OCI-LY7 (cell line): ENCODE measurements around the gene EPHA6. TPM values are rescaled to one million over a fixed set of nuclear protein-coding genes. Genes with fewer than 3 reads are reported as not detected.

Source experiments
- BruUV-seq: library from RNA; stranded (reverse); fragments of 400-500 nt; replicated peaks from 2 replicates; lab custom pipeline; 2021; lab: Mats Ljungman, UMichigan
- CTCF ChIA-PET: fragments of 300-600 bp; sonication (Branson Sonifier 250); formaldehyde crosslinking; loops from one replicate; lab custom pipeline; 2022; ENCODE audit warnings: antibody characterized with exemption; ENCODE audit not compliant: unreplicated experiment; lab: Charles Lee
- POLR2A ChIA-PET: fragments of 300-600 bp; sonication (Branson Sonifier 250); formaldehyde crosslinking; loops from one replicate; lab custom pipeline; 2022; ENCODE audit warnings: antibody characterized with exemption; lab: Charles Lee
- DNase-seq: peaks from one replicate; pipeline ENCODE4 v3.0.0-alpha.2; 2015; ENCODE audit warnings: low spot score
- H2AFZ ChIP-seq: fragments of 200-600 bp; sonication (generic), shearing (Covaris generic); 2 replicates; pipeline ENCODE4 v1.6.1; 2014; ENCODE audit warnings: mild to moderate bottlenecking, antibody characterized with exemption, low read length, moderate library complexity
- H3K27ac ChIP-seq: fragments of 200-600 bp; sonication (generic); 2 replicates; pipeline ENCODE4 v1.5.1; 2014; ENCODE audit warnings: mixed run types, low read depth, mild to moderate bottlenecking, moderate library complexity, low read length, inconsistent platforms; ENCODE audit not compliant: poor library complexity, severe bottlenecking
- H3K36me3 ChIP-seq: fragments of 200-600 bp; sonication (generic); 2 replicates; pipeline ENCODE4 v1.6.1; 2014; ENCODE audit warnings: mild to moderate bottlenecking, antibody characterized with exemption, low read length, moderate library complexity, mixed read lengths; ENCODE audit not compliant: insufficient read depth
- H3K4me1 ChIP-seq: fragments of 200-600 bp; sonication (generic); 2 replicates; pipeline ENCODE4 v1.5.1; 2014; ENCODE audit warnings: mild to moderate bottlenecking, low read length; ENCODE audit not compliant: insufficient read depth, poor library complexity, severe bottlenecking
- H3K4me2 ChIP-seq: fragments of 200-600 bp; sonication (generic); 2 replicates; pipeline ENCODE4 v1.6.1; 2014; ENCODE audit warnings: mild to moderate bottlenecking, low read length
- H3K4me3 ChIP-seq: fragments of 200-600 bp; sonication (generic); 2 replicates; pipeline ENCODE4 v1.5.1; 2014; ENCODE audit warnings: mild to moderate bottlenecking, low read depth, low read length; ENCODE audit not compliant: poor library complexity, severe bottlenecking
- H3K79me2 ChIP-seq: fragments of 200-600 bp; sonication (generic); 2 replicates; pipeline ENCODE4 v1.6.1; 2016; ENCODE audit warnings: low read depth, mild to moderate bottlenecking, low read length, moderate library complexity, mixed read lengths; ENCODE audit not compliant: insufficient read depth
- H3K9me2 ChIP-seq: fragments of 200-600 bp; sonication (generic); 2 replicates; pipeline ENCODE4 v1.6.1; 2016; ENCODE audit warnings: mild to moderate bottlenecking, low read length, mixed read lengths; ENCODE audit not compliant: insufficient read depth
- H3K9me3 ChIP-seq: fragments of 200-600 bp; sonication (generic); 2 replicates; pipeline ENCODE4 v1.6.1; 2014; ENCODE audit warnings: mild to moderate bottlenecking, mixed run types, low read length, mixed read lengths
- H4K20me1 ChIP-seq: fragments of 200-600 bp; sonication (generic); 2 replicates; pipeline ENCODE4 v1.6.1; 2014; ENCODE audit warnings: mild to moderate bottlenecking, antibody characterized with exemption, low read length, moderate library complexity, mixed read lengths; ENCODE audit not compliant: insufficient read depth
- EZH2phosphoT487 ChIP-seq: fragments of 200-600 bp; sonication (generic); IDR thresholded peaks from 2 replicates; pipeline ENCODE4 v1.6.1; 2018; ENCODE audit warnings: low read depth, borderline replicate concordance, mild to moderate bottlenecking, mixed run types, antibody characterized with exemption, low read length, moderate library complexity, mixed read lengths
- intact Hi-C: fragments of 100-400 bp; cut with micrococcal nuclease; formaldehyde crosslinking; loops from one replicate; pipeline ENCODE4 v1.10.0; 2022; ENCODE audit not compliant: unreplicated experiment
- total RNA-seq, 2 experiments: library from RNA; depleted of rRNA in 1 of 2; stranded (reverse); fragments of >200 nt in 1 of 2; shearing (Covaris generic) in 1 of 2; gene quantifications; 2 replicates each; pipeline ENCODE4 v1.2.3, GENCODE V29; 2014 to 2022
- TF ChIP-seq, protein P1 (sequence below): fragments of 200-600 bp; sonication (generic); conservative IDR thresholded peaks from 2 replicates; pipeline ENCODE4 v1.5.1; 2014; ENCODE audit warnings: mild to moderate bottlenecking, antibody characterized with exemption, low read length, moderate library complexity, mixed read lengths

Gene EPHA6
- total RNA-seq, 2 experiments from 2014 or later: not detected

DNA sequence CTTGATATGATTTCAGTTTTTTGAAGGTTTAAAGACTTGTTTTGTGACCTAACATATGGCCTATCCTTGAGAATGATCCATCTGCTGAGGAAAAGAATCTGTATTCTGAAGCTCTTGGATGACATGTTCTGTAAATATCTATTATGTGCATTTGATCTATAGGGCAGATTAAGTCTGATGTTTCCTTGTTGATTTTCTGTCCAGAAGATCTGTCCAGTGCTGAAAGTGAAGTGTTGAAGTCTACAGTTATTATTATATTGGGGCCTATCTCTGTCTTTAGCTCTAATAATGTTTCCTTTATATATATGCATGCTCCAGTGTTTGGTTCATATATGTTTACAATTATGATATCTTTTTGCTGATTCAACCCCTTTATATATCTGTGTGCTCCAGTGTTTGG is 362.8 kb downstream of the EPHA6 start:
- CTCF ChIA-PET: no interaction called here

DNA sequence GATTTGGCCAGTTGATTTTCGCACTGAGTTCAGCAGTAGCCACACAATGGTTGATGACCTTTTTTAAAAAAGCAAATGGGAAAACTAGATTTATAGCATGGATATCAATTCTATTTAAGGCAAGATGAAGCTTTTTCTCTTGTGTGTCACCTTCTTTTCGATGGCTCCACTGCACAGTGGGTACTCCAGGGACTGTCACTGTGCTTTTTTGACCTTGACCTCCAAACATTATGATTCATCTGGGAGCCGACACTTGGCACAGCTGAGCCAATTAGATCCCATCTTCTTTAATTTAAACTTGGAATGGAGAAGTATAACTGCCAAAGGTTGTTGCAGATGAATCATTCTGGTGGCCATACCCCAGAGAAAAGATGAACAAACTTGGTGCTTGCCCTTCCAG is 367.3 kb downstream of the EPHA6 start:
- Histone ChIP-seq H3K9me3 (no peaks in the 10 kb centered on the region), H3K4me2 (no peak overlapping the region)
- CTCF ChIA-PET: no interaction called here

More for the DNA sequence above, 362.8 kb downstream of the EPHA6 start:
- H4K20me1 ChIP-seq: no peaks in the 10 kb centered on the region
- H2AFZ ChIP-seq: no peak overlapping the region
- no TSS peak for BruUV-seq
- no peaks in the 10 kb centered on the region for H3K9me3 ChIP-seq
- H3K27ac ChIP-seq: no peak overlapping the region
- TF ChIP-seq, protein P1, sequence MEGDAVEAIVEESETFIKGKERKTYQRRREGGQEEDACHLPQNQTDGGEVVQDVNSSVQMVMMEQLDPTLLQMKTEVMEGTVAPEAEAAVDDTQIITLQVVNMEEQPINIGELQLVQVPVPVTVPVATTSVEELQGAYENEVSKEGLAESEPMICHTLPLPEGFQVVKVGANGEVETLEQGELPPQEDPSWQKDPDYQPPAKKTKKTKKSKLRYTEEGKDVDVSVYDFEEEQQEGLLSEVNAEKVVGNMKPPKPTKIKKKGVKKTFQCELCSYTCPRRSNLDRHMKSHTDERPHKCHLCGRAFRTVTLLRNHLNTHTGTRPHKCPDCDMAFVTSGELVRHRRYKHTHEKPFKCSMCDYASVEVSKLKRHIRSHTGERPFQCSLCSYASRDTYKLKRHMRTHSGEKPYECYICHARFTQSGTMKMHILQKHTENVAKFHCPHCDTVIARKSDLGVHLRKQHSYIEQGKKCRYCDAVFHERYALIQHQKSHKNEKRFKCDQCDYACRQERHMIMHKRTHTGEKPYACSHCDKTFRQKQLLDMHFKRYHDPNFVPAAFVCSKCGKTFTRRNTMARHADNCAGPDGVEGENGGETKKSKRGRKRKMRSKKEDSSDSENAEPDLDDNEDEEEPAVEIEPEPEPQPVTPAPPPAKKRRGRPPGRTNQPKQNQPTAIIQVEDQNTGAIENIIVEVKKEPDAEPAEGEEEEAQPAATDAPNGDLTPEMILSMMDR: no peak
- no peak for TF ChIP-seq EZH2phosphoT487
- no peaks in the 10 kb centered on the region for H3K79me2 ChIP-seq
- no peaks in the 10 kb centered on the region for H3K4me1 ChIP-seq
- no peak for DNase-seq
- intact Hi-C loops: no loop called here
- no peaks in the 10 kb centered on the region for H3K9me2 ChIP-seq
- no peak overlapping the region for H3K4me3 ChIP-seq
- no peak overlapping the region for H3K4me2 ChIP-seq
- POLR2A ChIA-PET: interaction anchor here (0.7 kb wide), 1 partner anchor 31 kb away, joined by 3 read pairs; no protein-coding TSS in a partner anchor
- H3K36me3 ChIP-seq: no peaks in the 10 kb centered on the region

GRCh38 chr3:97187771-97188170 is 373.4 kb downstream of the EPHA6 start:
- Histone ChIP-seq H3K4me2 (no peak overlapping the region), H3K9me2 (no peaks in the 10 kb centered on the region), H3K27ac (no peak overlapping the region), H3K4me3 (no peak overlapping the region), H2AFZ (no peak overlapping the region), H3K4me1 (no peaks in the 10 kb centered on the region), H3K9me3 (no peaks in the 10 kb centered on the region), H3K79me2 (no peaks in the 10 kb centered on the region), H3K36me3 (no peaks in the 10 kb centered on the region), H4K20me1 (no peaks in the 10 kb centered on the region)
- CTCF ChIA-PET: no interaction called here
- intact Hi-C loops: no loop called here
- no peak for TF ChIP-seq EZH2phosphoT487
- POLR2A ChIA-PET: no interaction called here
- no TSS peak for BruUV-seq
- DNase-seq: no peak

More for the DNA sequence above, 367.3 kb downstream of the EPHA6 start:
- H3K4me1 ChIP-seq: no peaks in the 10 kb centered on the region
- H3K36me3 ChIP-seq: no peaks in the 10 kb centered on the region
- H3K4me3 ChIP-seq: no peak overlapping the region
- no peaks in the 10 kb centered on the region for H3K9me2 ChIP-seq
- TF ChIP-seq, protein P1: no peak
- TF ChIP-seq EZH2phosphoT487: no peak
- H4K20me1 ChIP-seq: no peaks in the 10 kb centered on the region
- no peaks in the 10 kb centered on the region for H3K79me2 ChIP-seq
- BruUV-seq: no TSS peak
- DNase-seq: no peak
- no peak overlapping the region for H3K27ac ChIP-seq
- POLR2A ChIA-PET: interaction anchor here (0.6 kb wide), 1 partner anchor 227 kb away, joined by 4 read pairs; no protein-coding TSS in a partner anchor
- intact Hi-C loops: no loop called here
- H2AFZ ChIP-seq: no peak overlapping the region
